CD4-positive, alpha-beta T cell treated with Interleukin-4 for 1 hour (primary cell): ENCODE measurements around the gene SUCO.
A peak's percentile ranks its signal among the peaks of the same experiment; 100 is the strongest.
"Not testable (repeated sequence)": the region's sequence is repeated elsewhere in the genome, so short reads cannot be mapped to it uniquely, and the experiment has no call there.

Experiments used
- DNase-seq, 2 donors: peaks; one replicate each; pipeline ENCODE4 v3.0.0-alpha.2; 2020 to 2022

SUCO gene

GRCh38 chr1:172566196-172566997 is 33.4 kb downstream of the SUCO start:
- DNase-seq, result no peak

- DNase-seq, result no peak
These were observed 34.8 kb downstream of the SUCO start for GRCh38 chr1:172567720-172568119.

GRCh38 chr1:172574080-172574479 is 41.1 kb downstream of the SUCO start:
- no peak for DNase-seq

- DNase-seq, result no peak
These were observed 45.6 kb downstream of the SUCO start for GRCh38 chr1:172578586-172578985.

GRCh38 chr1:172581273-172581672 is 48.3 kb downstream of the SUCO start:
- DNase-seq, result no peak

- DNase-seq, result no peak
These were observed 48.8 kb downstream of the SUCO start for GRCh38 chr1:172581779-172582178.

GRCh38 chr1:172582889-172583288 is 49.9 kb downstream of the SUCO start:
- peak in 1 of 2 donors; percentile 11 for DNase-seq

GRCh38 chr1:172585348-172585747 is 52.4 kb downstream of the SUCO start:
- no peak for DNase-seq

GRCh38 chr1:172585861-172586260 is 52.9 kb downstream of the SUCO start:
- DNase-seq, result no peak

- DNase-seq, result no peak
These were observed 55.6 kb downstream of the SUCO start for GRCh38 chr1:172588296-172589291.

GRCh38 chr1:172589553-172589952 is 56.6 kb downstream of the SUCO start:
- DNase-seq, result no peak

- DNase-seq, result not testable (repeated sequence)
These were observed 58.5 kb downstream of the SUCO start for GRCh38 chr1:172591429-172591828.

GRCh38 chr1:172595066-172595465 is 62.1 kb downstream of the SUCO start:
- DNase-seq, result not testable (repeated sequence)

- not testable (repeated sequence) for DNase-seq
These were observed 63.8 kb downstream of the SUCO start for GRCh38 chr1:172596782-172597181.

- no peak for DNase-seq
These were observed 67.0 kb downstream of the SUCO start for GRCh38 chr1:172599912-172600311.

GRCh38 chr1:172600615-172601014 is 67.7 kb downstream of the SUCO start:
- DNase-seq, result no peak

- no peak for DNase-seq
These were observed 68.2 kb downstream of the SUCO start for GRCh38 chr1:172601046-172601630.

GRCh38 chr1:172602706-172603105 is 69.8 kb downstream of the SUCO start:
- no peak for DNase-seq

- no peak for DNase-seq
These were observed 70.9 kb downstream of the SUCO start for GRCh38 chr1:172603816-172604215.

- no peak for DNase-seq
These were observed 72.7 kb downstream of the SUCO start for GRCh38 chr1:172605641-172606040.

GRCh38 chr1:172607145-172607544 is 74.2 kb downstream of the SUCO start:
- no peak for DNase-seq

GRCh38 chr1:172608098-172608601 is 75.2 kb downstream of the SUCO start:
- no peak for DNase-seq

- DNase-seq, result peak in 1 of 2 donors; percentile 61
These were observed 76.6 kb downstream of the SUCO start for GRCh38 chr1:172609528-172609927.
